ENCODE data around the gene NAV2.

DNA sequence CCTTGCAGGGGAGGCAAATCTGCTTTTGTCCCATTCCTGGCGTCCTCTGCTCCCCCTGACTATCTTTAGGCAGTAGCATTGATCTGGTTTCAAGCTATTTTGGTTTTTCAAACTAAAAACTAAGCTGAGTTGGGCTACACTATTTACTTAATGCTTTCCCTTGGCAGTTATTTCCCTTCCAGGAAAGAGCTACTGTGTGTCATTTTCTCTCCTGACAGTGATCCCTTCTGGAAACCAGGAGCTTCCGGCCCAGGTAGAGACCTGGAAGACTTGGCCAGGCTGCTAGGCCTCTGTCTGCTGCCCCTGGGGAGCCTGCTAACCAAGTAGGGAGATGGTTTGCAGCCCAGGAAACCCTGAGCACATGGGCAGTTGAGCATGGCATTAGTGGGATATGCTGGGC, 35.0 kb downstream of the NAV2 start:
- TF ChIP-seq POLR2AphosphoS5 (IDR thresholded peaks at IDR 0.05) (no peak), EZH2 (IDR thresholded peaks at IDR 0.05; ENCODE audit: borderline replicate concordance, insufficient read depth, low read length, poor library complexity, severe bottlenecking) (no peak), SMC3 (conservative IDR thresholded peaks at IDR 0.05; ENCODE audit: poor library complexity) (no peak)
- TF ChIP-seq, protein P1, sequence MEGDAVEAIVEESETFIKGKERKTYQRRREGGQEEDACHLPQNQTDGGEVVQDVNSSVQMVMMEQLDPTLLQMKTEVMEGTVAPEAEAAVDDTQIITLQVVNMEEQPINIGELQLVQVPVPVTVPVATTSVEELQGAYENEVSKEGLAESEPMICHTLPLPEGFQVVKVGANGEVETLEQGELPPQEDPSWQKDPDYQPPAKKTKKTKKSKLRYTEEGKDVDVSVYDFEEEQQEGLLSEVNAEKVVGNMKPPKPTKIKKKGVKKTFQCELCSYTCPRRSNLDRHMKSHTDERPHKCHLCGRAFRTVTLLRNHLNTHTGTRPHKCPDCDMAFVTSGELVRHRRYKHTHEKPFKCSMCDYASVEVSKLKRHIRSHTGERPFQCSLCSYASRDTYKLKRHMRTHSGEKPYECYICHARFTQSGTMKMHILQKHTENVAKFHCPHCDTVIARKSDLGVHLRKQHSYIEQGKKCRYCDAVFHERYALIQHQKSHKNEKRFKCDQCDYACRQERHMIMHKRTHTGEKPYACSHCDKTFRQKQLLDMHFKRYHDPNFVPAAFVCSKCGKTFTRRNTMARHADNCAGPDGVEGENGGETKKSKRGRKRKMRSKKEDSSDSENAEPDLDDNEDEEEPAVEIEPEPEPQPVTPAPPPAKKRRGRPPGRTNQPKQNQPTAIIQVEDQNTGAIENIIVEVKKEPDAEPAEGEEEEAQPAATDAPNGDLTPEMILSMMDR (IDR thresholded peaks at IDR 0.05; ENCODE audit: poor library complexity, severe bottlenecking), result no peak
- TF ChIP-seq, protein P2, sequence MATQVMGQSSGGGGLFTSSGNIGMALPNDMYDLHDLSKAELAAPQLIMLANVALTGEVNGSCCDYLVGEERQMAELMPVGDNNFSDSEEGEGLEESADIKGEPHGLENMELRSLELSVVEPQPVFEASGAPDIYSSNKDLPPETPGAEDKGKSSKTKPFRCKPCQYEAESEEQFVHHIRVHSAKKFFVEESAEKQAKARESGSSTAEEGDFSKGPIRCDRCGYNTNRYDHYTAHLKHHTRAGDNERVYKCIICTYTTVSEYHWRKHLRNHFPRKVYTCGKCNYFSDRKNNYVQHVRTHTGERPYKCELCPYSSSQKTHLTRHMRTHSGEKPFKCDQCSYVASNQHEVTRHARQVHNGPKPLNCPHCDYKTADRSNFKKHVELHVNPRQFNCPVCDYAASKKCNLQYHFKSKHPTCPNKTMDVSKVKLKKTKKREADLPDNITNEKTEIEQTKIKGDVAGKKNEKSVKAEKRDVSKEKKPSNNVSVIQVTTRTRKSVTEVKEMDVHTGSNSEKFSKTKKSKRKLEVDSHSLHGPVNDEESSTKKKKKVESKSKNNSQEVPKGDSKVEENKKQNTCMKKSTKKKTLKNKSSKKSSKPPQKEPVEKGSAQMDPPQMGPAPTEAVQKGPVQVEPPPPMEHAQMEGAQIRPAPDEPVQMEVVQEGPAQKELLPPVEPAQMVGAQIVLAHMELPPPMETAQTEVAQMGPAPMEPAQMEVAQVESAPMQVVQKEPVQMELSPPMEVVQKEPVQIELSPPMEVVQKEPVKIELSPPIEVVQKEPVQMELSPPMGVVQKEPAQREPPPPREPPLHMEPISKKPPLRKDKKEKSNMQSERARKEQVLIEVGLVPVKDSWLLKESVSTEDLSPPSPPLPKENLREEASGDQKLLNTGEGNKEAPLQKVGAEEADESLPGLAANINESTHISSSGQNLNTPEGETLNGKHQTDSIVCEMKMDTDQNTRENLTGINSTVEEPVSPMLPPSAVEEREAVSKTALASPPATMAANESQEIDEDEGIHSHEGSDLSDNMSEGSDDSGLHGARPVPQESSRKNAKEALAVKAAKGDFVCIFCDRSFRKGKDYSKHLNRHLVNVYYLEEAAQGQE (IDR thresholded peaks at IDR 0.05; ENCODE audit: borderline replicate concordance), result no peak

Measured in neural cell (in vitro differentiated cells).